Natural killer cell (primary cell): ENCODE measurements around the gene FKBP8. TPM values are rescaled to one million over a fixed set of nuclear protein-coding genes. Genes with fewer than 3 reads are reported as not detected.

Experiments
- ATAC-seq, 3 donors: fragments of 150-1000 bp in 2 of 3; fragments of 200-7000 bp in 1 of 3; cut with Tn5 transposase; 1 replicate in 1 of 3; 2 replicates in 2 of 3; pipeline ENCODE4 v1.10.0; 2021; ENCODE audit warnings: mild to moderate bottlenecking in 2 of 3, moderate library complexity in 2 of 3
- DNase-seq, 2 donors: peaks; one replicate each; pipeline versions ENCODE4 v3.0.0 to v3.0.0-alpha.2; 2013 to 2021; ENCODE audit warnings: mixed read lengths in 1 of 2
- H3K27ac ChIP-seq: one replicate; pipeline ENCODE4 v1.5.1; 2013; ENCODE audit warnings: mild to moderate bottlenecking, low read length
- H3K27me3 ChIP-seq: one replicate; pipeline ENCODE4 v1.6.1; 2013; ENCODE audit warnings: low read length; ENCODE audit not compliant: control insufficient read depth, insufficient read depth
- H3K36me3 ChIP-seq: one replicate; pipeline ENCODE4 v1.6.1; 2013; ENCODE audit warnings: low read length; ENCODE audit not compliant: control insufficient read depth, insufficient read depth
- H3K4me1 ChIP-seq: one replicate; pipeline ENCODE4 v1.6.1; 2013; ENCODE audit warnings: low read length; ENCODE audit not compliant: control insufficient read depth, insufficient read depth
- H3K4me3 ChIP-seq: one replicate; pipeline ENCODE4 v1.5.1; 2013; ENCODE audit warnings: low read length
- H3K9me3 ChIP-seq: one replicate; pipeline ENCODE4 v1.6.1; 2013; ENCODE audit warnings: low read length; ENCODE audit not compliant: control insufficient read depth, insufficient read depth
- H3K27ac Mint-ChIP-seq, 2 donors: one replicate each; pipeline ENCODE4 v1.8.0; 2022; ENCODE audit warnings: mild to moderate bottlenecking in 2 of 2, mixed read lengths in 2 of 2, moderate library complexity in 1 of 2
- H3K27me3 Mint-ChIP-seq, 2 donors: one replicate each; pipeline ENCODE4 v1.8.0; 2022; ENCODE audit warnings: low read depth in 2 of 2, mixed read lengths in 2 of 2
- H3K36me3 Mint-ChIP-seq: one replicate; pipeline ENCODE4 v1.8.0; 2022; ENCODE audit warnings: mixed read lengths
- H3K4me1 Mint-ChIP-seq, 2 donors: one replicate each; pipeline ENCODE4 v1.8.0; 2022; ENCODE audit warnings: mixed read lengths in 2 of 2
- H3K4me3 Mint-ChIP-seq: one replicate; pipeline ENCODE4 v1.8.0; 2022; ENCODE audit warnings: mild to moderate bottlenecking, moderate library complexity, mixed read lengths
- H3K9me3 Mint-ChIP-seq, 2 donors: one replicate each; pipeline ENCODE4 v1.8.0; 2022; ENCODE audit warnings: mixed read lengths in 2 of 2
- CTCF ChIP-seq: fragments of 200-600 bp; IDR thresholded peaks from one replicate; pipeline ENCODE4 v1.8.0; 2022; ENCODE audit warnings: antibody characterized with exemption
- WGBS: methylation state at CpG from one replicate; pipeline ENCODE4 v1.1.7; 2013; ENCODE audit warnings: missing lambda C conversion rate; ENCODE audit not compliant: insufficient coverage; 5-methylcytosine and 5-hydroxymethylcytosine counted together
- intact Hi-C: fragments of 100-400 bp; cut with micrococcal nuclease; formaldehyde crosslinking; loops from one replicate; pipeline ENCODE4 v1.14.2; 2022
- total RNA-seq, 4 donors: library from RNA; stranded (reverse); fragments of 120-200 nt in 1 of 4; gene quantifications; one replicate each; pipeline versions ENCODE4 v1.2.3 to v1.2.4, GENCODE V29; 2013 to 2022

Gene FKBP8
- total RNA-seq, 3 donors from 2014 or later (not counting 1 experiment from before 2014, with no cell fraction given), result 149 to 179 (median 162) TPM

GRCh38 chr19:18513868-18514267 lies 29.5 kb downstream of the FKBP8 start:
- no peak overlapping the region for H3K27ac ChIP-seq
- ATAC-seq (no peak), DNase-seq (no peak)
- Mint-ChIP-seq H3K9me3 (no peaks in the 10 kb centered on the region), H3K4me1 (peaks cover 39 to 45% of the 10 kb centered on the region in 2 donors), H3K4me3 (no peak overlapping the region), H3K27ac (peak overlapping the region; percentile 35 to 54), H3K27me3 (no peaks in the 10 kb centered on the region), H3K36me3 (no peaks in the 10 kb centered on the region)
- WGBS, result 90% methylated on average over 10 of the region's 11 CpGs
- peaks cover 53% of the 10 kb centered on the region for H3K4me1 ChIP-seq
- no peak overlapping the region for H3K4me3 ChIP-seq
- H3K27me3 ChIP-seq, result no peaks in the 10 kb centered on the region
- intact Hi-C loops, result no loop called here
- TF ChIP-seq CTCF, result no peak
- H3K9me3 ChIP-seq, result no peaks in the 10 kb centered on the region
- no peaks in the 10 kb centered on the region for H3K36me3 ChIP-seq

GRCh38 chr19:18510216-18510615 lies 33.2 kb downstream of the FKBP8 start:
- no peaks in the 10 kb centered on the region for H3K27me3 Mint-ChIP-seq
- no peaks in the 10 kb centered on the region for H3K36me3 Mint-ChIP-seq
- H3K4me3 Mint-ChIP-seq, result no peak overlapping the region
- intact Hi-C loops, result no loop called here
- Histone ChIP-seq H3K4me3 (no peak overlapping the region), H3K27ac (no peak overlapping the region), H3K27me3 (no peaks in the 10 kb centered on the region), H3K9me3 (no peaks in the 10 kb centered on the region), H3K36me3 (no peaks in the 10 kb centered on the region), H3K4me1 (peaks cover 65% of the 10 kb centered on the region)
- no peak for DNase-seq
- H3K27ac Mint-ChIP-seq, result no peak overlapping the region
- no peak for ATAC-seq
- no peak for TF ChIP-seq CTCF
- H3K9me3 Mint-ChIP-seq, result no peaks in the 10 kb centered on the region
- 89% methylated on average over 7 of the region's 8 CpGs for WGBS
- H3K4me1 Mint-ChIP-seq, result peaks cover 48 to 62% of the 10 kb centered on the region in 2 donors

GRCh38 chr19:18508585-18508984 lies 34.8 kb downstream of the FKBP8 start:
- H3K4me3 ChIP-seq, result no peak overlapping the region
- peaks cover 69% of the 10 kb centered on the region for H3K4me1 ChIP-seq
- no peaks in the 10 kb centered on the region for H3K36me3 Mint-ChIP-seq
- DNase-seq (no peak), ATAC-seq (no peak)
- no peak overlapping the region for H3K4me3 Mint-ChIP-seq
- H3K27ac ChIP-seq, result no peak overlapping the region
- H3K9me3 Mint-ChIP-seq, result no peaks in the 10 kb centered on the region
- H3K9me3 ChIP-seq, result no peaks in the 10 kb centered on the region
- no peaks in the 10 kb centered on the region for H3K27me3 ChIP-seq
- WGBS, result 91% methylated on average over 7 of the region's 7 CpGs
- peaks cover 51 to 66% of the 10 kb centered on the region in 2 donors for H3K4me1 Mint-ChIP-seq
- no peaks in the 10 kb centered on the region for H3K27me3 Mint-ChIP-seq
- H3K36me3 ChIP-seq, result no peaks in the 10 kb centered on the region
- TF ChIP-seq CTCF, result no peak
- H3K27ac Mint-ChIP-seq, result peak overlapping the region in 1 of 2 donors; percentile 24
- intact Hi-C loops, result no loop called here

GRCh38 chr19:18507727-18508440 lies 35.5 kb downstream of the FKBP8 start:
- peaks cover 50 to 65% of the 10 kb centered on the region in 2 donors for H3K4me1 Mint-ChIP-seq
- H3K27ac Mint-ChIP-seq, result peak overlapping the region; percentile 78 to 86
- peaks cover 76% of the 10 kb centered on the region for H3K4me1 ChIP-seq
- H3K27me3 ChIP-seq, result no peaks in the 10 kb centered on the region
- no peaks in the 10 kb centered on the region for H3K9me3 Mint-ChIP-seq
- H3K36me3 Mint-ChIP-seq, result no peaks in the 10 kb centered on the region
- ATAC-seq (no peak), DNase-seq (no peak)
- TF ChIP-seq CTCF, result no peak
- intact Hi-C loops, result no loop called here
- H3K4me3 Mint-ChIP-seq, result peak overlapping the region; percentile 79
- no peak overlapping the region for H3K4me3 ChIP-seq
- WGBS, result 81% methylated on average over 11 of the region's 11 CpGs
- H3K9me3 ChIP-seq, result no peaks in the 10 kb centered on the region
- H3K36me3 ChIP-seq, result no peaks in the 10 kb centered on the region
- H3K27me3 Mint-ChIP-seq, result no peaks in the 10 kb centered on the region
- H3K27ac ChIP-seq, result peak overlapping the region; percentile 64
